ENCODE results near the gene NETO2. TPM values are rescaled to one million over a fixed set of nuclear protein-coding genes. Genes with fewer than 3 reads are reported as not detected.

Gene NETO2
- total RNA-seq, 1 experiment from 2014 or later: 10.3 TPM

DNA sequence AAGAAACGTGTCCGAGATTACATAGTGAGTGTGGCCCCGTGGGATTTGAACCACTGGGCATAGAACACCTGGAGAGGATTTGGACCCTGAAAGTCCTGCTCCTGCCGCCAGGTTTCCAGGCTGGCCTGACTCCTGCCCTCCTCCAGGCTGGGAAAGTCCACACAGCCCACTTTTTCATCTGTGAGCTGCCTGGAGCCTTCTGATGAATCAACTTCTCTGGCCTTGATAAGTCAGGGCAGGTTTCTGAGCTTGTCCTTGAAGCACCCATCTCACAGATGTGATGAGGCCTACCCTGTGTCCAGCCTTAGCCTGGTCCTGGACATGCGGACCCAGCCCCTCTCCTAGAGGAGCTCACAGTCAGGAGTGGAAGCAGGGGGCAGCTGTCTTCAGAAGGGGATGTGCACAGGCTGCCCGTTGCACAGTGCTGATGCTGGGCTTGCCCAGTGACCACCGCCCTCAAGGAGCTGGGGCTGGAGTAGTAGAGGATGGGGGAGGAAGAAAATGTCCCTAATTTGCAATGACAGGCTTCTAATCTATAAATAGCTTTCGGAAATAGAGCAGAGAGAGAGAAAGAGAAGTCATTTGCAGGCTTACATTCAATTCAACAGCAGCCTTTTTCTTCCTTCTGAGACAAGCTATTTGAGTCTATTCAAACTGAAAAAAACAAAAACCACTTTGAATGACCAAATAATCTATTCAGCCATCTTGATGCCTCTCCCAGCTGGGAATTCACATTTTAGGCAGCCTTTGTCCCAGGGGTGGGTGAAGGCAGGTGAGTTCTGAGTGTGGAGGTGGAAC, 96.8 kb downstream of the NETO2 start:
- H3K27ac ChIP-seq (ENCODE audit: low read depth, low read length): no peak overlapping the region
- ATAC-seq (no peak), DNase-seq (ENCODE audit: low read depth, low spot score) (no peak)
- RAD21 ChIA-PET (ENCODE audit: low non-redundant PET in 1 of 2, low total read pairs in 2 of 2, uncharacterized antibody in 2 of 2, unreplicated experiment in 2 of 2): no interaction called here
- no peaks in the 10 kb centered on the region for H3K36me3 ChIP-seq (ENCODE audit: control insufficient read depth in 1 of 2, insufficient read depth in 2 of 2, low read length in 2 of 2)
- TF ChIP-seq SP1 (IDR thresholded peaks at IDR 0.05; ENCODE audit: low read depth): no peak
- TF ChIP-seq FOSL1 (IDR thresholded peaks at IDR 0.05; ENCODE audit: low read depth): no peak
- TF ChIP-seq EGR1 (IDR thresholded peaks at IDR 0.05; ENCODE audit: low read depth): no peak
- TF ChIP-seq POLR2AphosphoS5 (IDR thresholded peaks at IDR 0.05; ENCODE audit: low read depth, low read length): no peak
- no peak for TF ChIP-seq CBX3 (IDR thresholded peaks at IDR 0.05; ENCODE audit: low read depth)
- TF ChIP-seq, protein P1, sequence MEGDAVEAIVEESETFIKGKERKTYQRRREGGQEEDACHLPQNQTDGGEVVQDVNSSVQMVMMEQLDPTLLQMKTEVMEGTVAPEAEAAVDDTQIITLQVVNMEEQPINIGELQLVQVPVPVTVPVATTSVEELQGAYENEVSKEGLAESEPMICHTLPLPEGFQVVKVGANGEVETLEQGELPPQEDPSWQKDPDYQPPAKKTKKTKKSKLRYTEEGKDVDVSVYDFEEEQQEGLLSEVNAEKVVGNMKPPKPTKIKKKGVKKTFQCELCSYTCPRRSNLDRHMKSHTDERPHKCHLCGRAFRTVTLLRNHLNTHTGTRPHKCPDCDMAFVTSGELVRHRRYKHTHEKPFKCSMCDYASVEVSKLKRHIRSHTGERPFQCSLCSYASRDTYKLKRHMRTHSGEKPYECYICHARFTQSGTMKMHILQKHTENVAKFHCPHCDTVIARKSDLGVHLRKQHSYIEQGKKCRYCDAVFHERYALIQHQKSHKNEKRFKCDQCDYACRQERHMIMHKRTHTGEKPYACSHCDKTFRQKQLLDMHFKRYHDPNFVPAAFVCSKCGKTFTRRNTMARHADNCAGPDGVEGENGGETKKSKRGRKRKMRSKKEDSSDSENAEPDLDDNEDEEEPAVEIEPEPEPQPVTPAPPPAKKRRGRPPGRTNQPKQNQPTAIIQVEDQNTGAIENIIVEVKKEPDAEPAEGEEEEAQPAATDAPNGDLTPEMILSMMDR (IDR thresholded peaks at IDR 0.05 in 2 of 3, conservative IDR thresholded peaks at IDR 0.05 in 1 of 3; ENCODE audit: borderline replicate concordance in 1 of 3, insufficient read depth in 1 of 3, low read depth in 2 of 3, low read length in 2 of 3): no peak
- TF ChIP-seq TCF7L2 (IDR thresholded peaks at IDR 0.05; ENCODE audit: borderline replicate concordance, extremely low read depth, insufficient read depth, insufficient read length): no peak
- TF ChIP-seq ZNF274 (IDR thresholded peaks at IDR 0.05; ENCODE audit: low read depth, low read length): no peak
- TF ChIP-seq SRF (IDR thresholded peaks at IDR 0.05; ENCODE audit: low read depth): no peak
- no peak for TF ChIP-seq YY1 (IDR thresholded peaks at IDR 0.05; ENCODE audit: extremely low read depth, insufficient replicate concordance, low read depth, low read length)
- no peak for TF ChIP-seq SIN3A (IDR thresholded peaks at IDR 0.05; ENCODE audit: low read depth)
- TF ChIP-seq EZH2 (IDR thresholded peaks at IDR 0.05): no peak
- TF ChIP-seq, protein P2, sequence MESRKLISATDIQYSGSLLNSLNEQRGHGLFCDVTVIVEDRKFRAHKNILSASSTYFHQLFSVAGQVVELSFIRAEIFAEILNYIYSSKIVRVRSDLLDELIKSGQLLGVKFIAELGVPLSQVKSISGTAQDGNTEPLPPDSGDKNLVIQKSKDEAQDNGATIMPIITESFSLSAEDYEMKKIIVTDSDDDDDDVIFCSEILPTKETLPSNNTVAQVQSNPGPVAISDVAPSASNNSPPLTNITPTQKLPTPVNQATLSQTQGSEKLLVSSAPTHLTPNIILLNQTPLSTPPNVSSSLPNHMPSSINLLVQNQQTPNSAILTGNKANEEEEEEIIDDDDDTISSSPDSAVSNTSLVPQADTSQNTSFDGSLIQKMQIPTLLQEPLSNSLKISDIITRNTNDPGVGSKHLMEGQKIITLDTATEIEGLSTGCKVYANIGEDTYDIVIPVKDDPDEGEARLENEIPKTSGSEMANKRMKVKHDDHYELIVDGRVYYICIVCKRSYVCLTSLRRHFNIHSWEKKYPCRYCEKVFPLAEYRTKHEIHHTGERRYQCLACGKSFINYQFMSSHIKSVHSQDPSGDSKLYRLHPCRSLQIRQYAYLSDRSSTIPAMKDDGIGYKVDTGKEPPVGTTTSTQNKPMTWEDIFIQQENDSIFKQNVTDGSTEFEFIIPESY (IDR thresholded peaks at IDR 0.05; ENCODE audit: extremely low read depth, insufficient replicate concordance, low read length): no peak
- no peak for TF ChIP-seq ELF1 (IDR thresholded peaks at IDR 0.05; ENCODE audit: borderline replicate concordance, low read depth)
- no peaks in the 10 kb centered on the region for H3K4me1 ChIP-seq (ENCODE audit: control insufficient read depth in 1 of 2, insufficient read depth in 2 of 2, low read length in 2 of 2)
- H3K27me3 ChIP-seq (ENCODE audit: insufficient read depth, low read length): no peaks in the 10 kb centered on the region
- H3K79me2 ChIP-seq (ENCODE audit: insufficient read depth, low read length): no peaks in the 10 kb centered on the region
- H2AFZ ChIP-seq (ENCODE audit: low read depth, low read length, poor library complexity, severe bottlenecking): no peak overlapping the region
- H3K4me2 ChIP-seq (ENCODE audit: low read length): no peak overlapping the region
- CTCF ChIA-PET: interaction anchor here (0.6 to 1.7 kb wide), 2 partner anchors 9 to 99 kb away, joined by 3 to 7 read pairs; no protein-coding TSS in a partner anchor
- POLR2A ChIA-PET: no interaction called here
- no peaks in the 10 kb centered on the region for H4K20me1 ChIP-seq (ENCODE audit: insufficient read depth)
- H3K9me3 ChIP-seq (ENCODE audit: control insufficient read depth in 1 of 2, insufficient read depth in 1 of 2, low read depth in 1 of 2, low read length in 2 of 2): no peaks in the 10 kb centered on the region
- H3K9ac ChIP-seq (ENCODE audit: low read length): no peak overlapping the region
- intact Hi-C loops (cut with micrococcal nuclease): no loop called here
- no TSS peak for BruUV-seq (replicated peaks)
- no peaks in the 10 kb centered on the region for H3K9me2 ChIP-seq (ENCODE audit: insufficient read depth)
- no peak overlapping the region for H3K4me3 ChIP-seq (replicated peaks in 1 of 2; ENCODE audit: low read depth in 1 of 2, low read length in 2 of 2)

All from HCT116 (cell line).